Testis (tissue), 3 donors: ENCODE measurements around the gene TNFRSF4. TPM values are rescaled to one million over a fixed set of nuclear protein-coding genes. Genes with fewer than 3 reads are reported as not detected.

Source experiments
- DNase-seq: peaks from one replicate; pipeline ENCODE4 v3.0.0-alpha.2; 2019
- H3K27ac ChIP-seq, 2 donors: fragments of 200-600 bp; sonication (generic); one replicate each; pipeline ENCODE4 v1.5.1; 2019
- H3K27me3 ChIP-seq: fragments of 200-600 bp; sonication (generic); one replicate; pipeline ENCODE4 v1.5.1; 2019
- H3K36me3 ChIP-seq: fragments of 200-600 bp; sonication (generic); one replicate; pipeline ENCODE4 v1.5.1; 2017; ENCODE audit warnings: low read depth; ENCODE audit errors: missing control alignments
- H3K4me1 ChIP-seq: fragments of 200-600 bp; sonication (generic); one replicate; pipeline ENCODE4 v1.5.1; 2019
- H3K4me3 ChIP-seq, 2 donors: fragments of 200-600 bp; sonication (generic); one replicate each; pipeline ENCODE4 v1.5.1; 2017 to 2019
- H3K9me3 ChIP-seq: fragments of 200-600 bp; sonication (generic); one replicate; pipeline ENCODE4 v1.5.1; 2017
- POLR2A ChIP-seq: fragments of 450-650 bp; IDR thresholded peaks from one replicate; pipeline ENCODE4 v1.6.1; 2017; ENCODE audit warnings: antibody characterized with exemption, mild to moderate bottlenecking, moderate library complexity
- WGBS, 2 donors: methylation state at CpG; one replicate each; pipeline ENCODE4 v1.1.5; 2018; 5-methylcytosine and 5-hydroxymethylcytosine counted together
- intact Hi-C: fragments of 100-400 bp; cut with DNase I; formaldehyde crosslinking; loops from one replicate; pipeline ENCODE4 v1.15.1; 2023; ENCODE audit warnings: low total_unique reads
- polyA plus RNA-seq: library from polyadenylated mRNA; stranded (reverse); fragments of 350-450 nt; fragmentation: Illumina TruSeq; extraction: RNeasy Lipid Tissue Mini Kit (QIAGEN cat#74804); gene quantifications from one replicate; pipeline ENCODE4 v1.2.3, GENCODE V29; 2014; ENCODE audit warnings: low read depth, low replicate concordance; ENCODE audit not compliant: insufficient read depth
- total RNA-seq, 2 donors: library from RNA; depleted of rRNA; stranded (reverse); fragments of >200 nt; gene quantifications; one replicate each; pipeline ENCODE4 v1.2.3, GENCODE V29; 2016
- TF ChIP-seq, protein P1 (sequence below), 3 experiments: fragments of 450-650 bp in 2 of 3; fragments of 200-600 bp in 1 of 3; sonication (generic) in 1 of 3; IDR thresholded peaks; one replicate each; pipeline ENCODE4 v1.5.1; 2016 to 2019; ENCODE audit warnings: antibody characterized with exemption in 3 of 3, mild to moderate bottlenecking in 2 of 3, moderate library complexity in 1 of 3

The TNFRSF4 gene
- total and polyA plus RNA-seq, 3 donors from 2014 or later: 0.80 to 1.4 (median 0.87) TPM

DNA sequence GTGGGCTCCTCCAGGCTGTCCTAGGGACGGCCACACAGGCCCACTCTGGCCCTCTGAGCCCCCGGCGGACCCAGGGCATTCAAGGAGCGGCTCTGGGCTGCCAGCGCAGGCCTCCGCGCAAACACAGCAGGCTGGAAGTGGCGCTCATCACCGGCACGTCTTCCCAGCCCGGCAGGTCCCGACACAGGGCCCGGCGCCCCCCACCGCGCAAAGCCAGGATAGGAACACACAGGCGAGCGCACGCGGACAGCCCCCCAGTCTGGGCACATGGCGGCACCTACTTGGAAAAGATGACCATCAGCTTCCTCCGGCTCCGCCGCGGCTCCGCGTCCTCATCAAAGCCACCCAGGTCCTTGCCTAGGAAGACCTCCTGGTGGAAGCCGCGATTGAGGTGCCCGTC is 14.2 kb upstream of the TNFRSF4 start:
- Histone ChIP-seq H3K36me3 (no peaks in the 10 kb centered on the region), H3K9me3 (no peaks in the 10 kb centered on the region), H3K27me3 (no peaks in the 10 kb centered on the region), H3K4me3 (no peak overlapping the region), H3K27ac (no peak overlapping the region), H3K4me1 (peaks cover 18% of the 10 kb centered on the region)
- DNase-seq: no peak
- intact Hi-C loops: no loop called here
- no peak for TF ChIP-seq POLR2A
- TF ChIP-seq, protein P1, sequence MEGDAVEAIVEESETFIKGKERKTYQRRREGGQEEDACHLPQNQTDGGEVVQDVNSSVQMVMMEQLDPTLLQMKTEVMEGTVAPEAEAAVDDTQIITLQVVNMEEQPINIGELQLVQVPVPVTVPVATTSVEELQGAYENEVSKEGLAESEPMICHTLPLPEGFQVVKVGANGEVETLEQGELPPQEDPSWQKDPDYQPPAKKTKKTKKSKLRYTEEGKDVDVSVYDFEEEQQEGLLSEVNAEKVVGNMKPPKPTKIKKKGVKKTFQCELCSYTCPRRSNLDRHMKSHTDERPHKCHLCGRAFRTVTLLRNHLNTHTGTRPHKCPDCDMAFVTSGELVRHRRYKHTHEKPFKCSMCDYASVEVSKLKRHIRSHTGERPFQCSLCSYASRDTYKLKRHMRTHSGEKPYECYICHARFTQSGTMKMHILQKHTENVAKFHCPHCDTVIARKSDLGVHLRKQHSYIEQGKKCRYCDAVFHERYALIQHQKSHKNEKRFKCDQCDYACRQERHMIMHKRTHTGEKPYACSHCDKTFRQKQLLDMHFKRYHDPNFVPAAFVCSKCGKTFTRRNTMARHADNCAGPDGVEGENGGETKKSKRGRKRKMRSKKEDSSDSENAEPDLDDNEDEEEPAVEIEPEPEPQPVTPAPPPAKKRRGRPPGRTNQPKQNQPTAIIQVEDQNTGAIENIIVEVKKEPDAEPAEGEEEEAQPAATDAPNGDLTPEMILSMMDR (IDR thresholded peaks at IDR 0.05): no peak
- WGBS, 2 donors: 93 to 100% methylated on average over 11 to 30 of the region's 30 CpGs

GRCh38 chr1:1227386-1227785 is 13.4 kb upstream of the TNFRSF4 start:
- TF ChIP-seq, protein P1 (IDR thresholded peaks at IDR 0.05): no peak
- TF ChIP-seq POLR2A: no peak
- H3K4me1 ChIP-seq: peaks cover 18% of the 10 kb centered on the region
- no peak overlapping the region for H3K4me3 ChIP-seq
- DNase-seq: no peak
- no peak overlapping the region for H3K27ac ChIP-seq
- intact Hi-C loops: no loop called here
- no peaks in the 10 kb centered on the region for H3K27me3 ChIP-seq
- WGBS, 2 donors: 94 to 95% methylated on average over 4 to 17 of the region's 25 CpGs
- no peaks in the 10 kb centered on the region for H3K36me3 ChIP-seq
- no peaks in the 10 kb centered on the region for H3K9me3 ChIP-seq

DNA sequence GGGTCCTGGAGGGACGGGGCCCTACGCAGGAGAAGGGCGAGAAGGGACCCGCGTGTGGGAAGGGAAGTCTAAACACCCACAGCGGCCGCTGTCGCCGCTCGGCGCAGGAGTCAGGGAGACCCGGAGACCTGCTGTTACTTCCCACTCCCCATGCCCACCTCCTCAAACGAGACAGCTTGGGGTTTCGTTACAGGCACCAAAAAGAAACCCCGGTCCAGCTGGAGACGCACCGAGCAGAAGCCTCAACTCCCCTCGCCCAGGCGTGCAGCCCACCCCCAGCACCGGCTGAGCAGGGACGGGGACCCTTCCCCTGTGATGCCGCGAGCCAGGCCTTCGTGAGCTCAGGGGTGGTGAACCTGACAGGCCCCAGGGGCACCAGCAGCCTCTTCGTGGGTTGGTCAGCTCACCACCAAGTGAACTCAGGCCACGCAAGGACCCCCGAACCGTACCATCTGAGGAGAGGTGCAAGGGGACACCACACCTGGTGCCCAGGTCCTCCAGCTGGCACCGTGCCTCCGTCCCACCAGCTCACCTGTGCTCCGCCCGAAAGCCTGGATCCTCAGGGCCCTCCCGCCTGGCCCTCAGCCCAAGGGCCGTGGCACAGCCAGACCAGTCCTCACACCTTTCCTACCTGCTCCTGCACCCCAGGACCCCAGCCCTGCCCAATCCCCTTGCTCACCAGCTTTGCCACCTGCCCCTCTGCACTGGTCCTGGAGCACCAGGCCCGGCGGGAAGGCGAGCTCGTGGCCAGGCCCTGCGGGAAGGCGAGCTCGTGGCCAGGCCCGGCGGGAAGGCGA is 12.8 kb upstream of the TNFRSF4 start:
- Histone ChIP-seq H3K4me1 (peaks cover 18% of the 10 kb centered on the region), H3K9me3 (no peaks in the 10 kb centered on the region), H3K4me3 (no peak overlapping the region), H3K36me3 (no peaks in the 10 kb centered on the region), H3K27me3 (no peaks in the 10 kb centered on the region), H3K27ac (no peak overlapping the region)
- no peak for DNase-seq
- intact Hi-C loops: no loop called here
- WGBS, 2 donors: 92 to 100% methylated on average over 3 to 44 of the region's 44 CpGs
- no peak for TF ChIP-seq POLR2A
- TF ChIP-seq, protein P1 (IDR thresholded peaks at IDR 0.05): no peak

- H3K9me3 ChIP-seq: no peaks in the 10 kb centered on the region
- H3K36me3 ChIP-seq: no peaks in the 10 kb centered on the region
- peaks cover 15% of the 10 kb centered on the region for H3K4me1 ChIP-seq
- no peak for DNase-seq
- intact Hi-C loops: no loop called here
- 88 to 92% methylated on average over 15 to 18 of the region's 18 CpGs for WGBS, 2 donors
- H3K27me3 ChIP-seq: no peaks in the 10 kb centered on the region
- H3K27ac ChIP-seq: no peak overlapping the region
- no peak overlapping the region for H3K4me3 ChIP-seq
- TF ChIP-seq, protein P1 (IDR thresholded peaks at IDR 0.05): no peak
- TF ChIP-seq POLR2A: no peak
These were observed 12.0 kb upstream of the TNFRSF4 start for GRCh38 chr1:1225913-1226312.
